DOHH2 (cell line): ENCODE measurements around the gene ZNF25.

Source experiments
- CTCF ChIP-seq: fragments of 200-600 bp; sonication (generic); IDR thresholded peaks from one replicate; pipeline ENCODE4 v1.5.1; 2014; ENCODE audit warnings: antibody characterized with exemption, mild to moderate bottlenecking, low read depth, low read length; ENCODE audit not compliant: poor library complexity, severe bottlenecking
- EZH2phosphoT487 ChIP-seq: fragments of 200-600 bp; sonication (generic); IDR thresholded peaks from 2 replicates; pipeline ENCODE4 v1.6.1; 2017; ENCODE audit warnings: borderline replicate concordance, mild to moderate bottlenecking, antibody characterized with exemption, low read length, moderate library complexity, mixed read lengths

GRCh38 chr10:37972396-37972795, 4.1 kb downstream of the ZNF25 start:
- TF ChIP-seq CTCF, result no peak
- no peak for TF ChIP-seq EZH2phosphoT487
